HL-60 (cell line): Measurements from ENCODE around the gene ABHD5.

Experiments used
- DNase-seq, 2 experiments: peaks; one replicate each; pipeline ENCODE4 v3.0.0-alpha.2; 2010 to 2020; ENCODE audit warnings: low read depth in 1 of 2, low spot score in 1 of 2
- H3K27ac ChIP-seq: fragments of 250-450 bp; sonication (Bioruptor Pico); replicated peaks from 2 replicates; pipeline ENCODE4 v1.5.1; 2020; ENCODE audit warnings: mild to moderate bottlenecking, moderate library complexity
- H3K27me3 ChIP-seq: fragments of 250-450 bp; sonication (Bioruptor Pico); 2 replicates; pipeline ENCODE4 v1.5.1; 2021; ENCODE audit warnings: mild to moderate bottlenecking, moderate library complexity; ENCODE audit not compliant: insufficient read depth, poor library complexity, severe bottlenecking
- H3K4me3 ChIP-seq: replicated peaks from 2 replicates; pipeline ENCODE4 v1.5.1; 2011; ENCODE audit warnings: mild to moderate bottlenecking, control low read depth, low read length; ENCODE audit not compliant: insufficient read depth
- CTCF ChIP-seq: IDR thresholded peaks from one replicate; pipeline ENCODE4 v1.5.1; 2011; ENCODE audit warnings: low read length, control low read depth, inconsistent platforms; ENCODE audit not compliant: insufficient read depth
- GABPA ChIP-seq: IDR thresholded peaks from 2 replicates; pipeline ENCODE4 v1.6.1; 2012; ENCODE audit warnings: low read depth
- POLR2AphosphoS5 ChIP-seq: IDR thresholded peaks from 2 replicates; pipeline ENCODE4 v1.6.1; 2012; ENCODE audit warnings: low read depth
- REST ChIP-seq: IDR thresholded peaks from 2 replicates; pipeline ENCODE4 v1.6.1; 2012; ENCODE audit warnings: low read depth; ENCODE audit not compliant: insufficient replicate concordance
- SPI1 ChIP-seq: IDR thresholded peaks from 2 replicates; pipeline ENCODE4 v1.6.1; 2012; ENCODE audit warnings: low read depth, mild to moderate bottlenecking, borderline replicate concordance

Gene ABHD5

GRCh38 chr3:43728476-43728875 lies 37.7 kb downstream of the ABHD5 start:
- TF ChIP-seq CTCF (no peak), POLR2AphosphoS5 (no peak), GABPA (no peak), SPI1 (no peak), REST (no peak)
- Histone ChIP-seq H3K27ac (no peak overlapping the region), H3K4me3 (no peak overlapping the region), H3K27me3 (no peaks in the 10 kb centered on the region)
- DNase-seq: no peak

GRCh38 chr3:43728947-43729346 lies 38.2 kb downstream of the ABHD5 start:
- H3K4me3 ChIP-seq: no peak overlapping the region
- H3K27ac ChIP-seq: no peak overlapping the region
- TF ChIP-seq REST (no peak), GABPA (no peak), SPI1 (no peak), POLR2AphosphoS5 (no peak), CTCF (no peak)
- H3K27me3 ChIP-seq: no peaks in the 10 kb centered on the region
- no peak for DNase-seq

GRCh38 chr3:43729707-43730414 lies 39.1 kb downstream of the ABHD5 start:
- no peak overlapping the region for H3K27ac ChIP-seq
- H3K4me3 ChIP-seq: no peak overlapping the region
- DNase-seq: no peak
- TF ChIP-seq CTCF (no peak), GABPA (no peak), REST (no peak), SPI1 (no peak), POLR2AphosphoS5 (no peak)
- H3K27me3 ChIP-seq: no peaks in the 10 kb centered on the region
